ENCODE measurements around the gene RNF168. TPM values are rescaled to one million over a fixed set of nuclear protein-coding genes. Genes with fewer than 3 reads are reported as not detected.
"Not testable (repeated sequence)": the region's sequence is repeated elsewhere in the genome, so short reads cannot be mapped to it uniquely, and the experiment has no call there.

The RNF168 gene
- total and polyA plus RNA-seq, 4 donors = 4.5 to 34.9 (median 18.5) TPM

DNA sequence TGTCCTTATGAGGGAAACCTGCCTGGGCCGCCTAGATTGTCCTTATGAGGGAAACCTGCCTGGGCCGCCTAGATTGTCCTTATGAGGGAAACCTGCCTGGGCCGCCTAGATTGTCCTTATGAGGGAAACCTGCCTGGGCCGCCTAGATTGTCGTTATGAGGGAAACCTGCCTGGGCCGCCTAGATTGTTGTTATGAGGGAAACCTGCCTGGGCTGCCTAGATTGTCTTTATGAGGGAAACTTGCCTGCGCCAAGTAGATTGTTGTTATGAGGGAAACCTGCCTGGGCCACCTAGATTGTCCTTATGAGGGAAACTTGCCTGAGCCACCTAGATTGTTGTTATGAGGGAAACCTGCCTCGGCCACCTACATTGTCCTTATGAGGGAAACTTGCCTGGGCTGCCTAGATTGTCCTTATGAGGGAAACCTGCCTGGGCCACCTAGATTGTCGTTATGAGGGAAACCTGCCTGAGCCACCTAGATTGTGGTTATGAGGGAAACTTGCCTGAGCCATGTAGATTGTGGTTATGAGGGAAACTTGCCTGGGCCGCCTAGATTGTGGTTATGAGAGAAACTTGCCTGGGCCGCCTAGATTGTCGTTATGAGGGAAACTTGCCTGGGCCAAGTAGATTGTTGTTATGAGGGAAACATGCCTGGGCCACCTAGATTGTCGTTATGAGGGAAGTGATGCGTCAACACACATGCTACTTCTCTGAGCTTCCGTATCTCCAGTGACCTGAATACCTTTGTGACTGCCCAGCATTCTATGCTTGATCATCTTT, 8.3 kb upstream of the RNF168 start:
- H3K9me3 ChIP-seq (ENCODE audit: control insufficient read depth, low read length); H3K4me3 ChIP-seq (ENCODE audit: low read length in 2 of 2); H3K27ac ChIP-seq (ENCODE audit: low read depth in 1 of 2, low read length in 2 of 2); ATAC-seq (ENCODE audit: low FRiP score); intact Hi-C loops (cut with DNase I); H3K36me3 ChIP-seq (ENCODE audit: control insufficient read depth in 1 of 2, insufficient read depth in 2 of 2, low read length in 1 of 2); H3K4me1 ChIP-seq (ENCODE audit: control insufficient read depth in 1 of 2, insufficient read depth in 2 of 2, low read length in 2 of 2); H3K27me3 ChIP-seq (ENCODE audit: control insufficient read depth in 1 of 2, insufficient read depth in 2 of 2, low read length in 1 of 2); DNase-seq: not testable (repeated sequence)
- WGBS, 2 donors = 92% methylated on average over 13 to 15 of the region's 15 CpGs

GRCh38 chr3:196511108-196511507, 7.5 kb upstream of the RNF168 start:
- not testable (repeated sequence) for H3K4me3 ChIP-seq (ENCODE audit: low read length in 2 of 2)

DNA sequence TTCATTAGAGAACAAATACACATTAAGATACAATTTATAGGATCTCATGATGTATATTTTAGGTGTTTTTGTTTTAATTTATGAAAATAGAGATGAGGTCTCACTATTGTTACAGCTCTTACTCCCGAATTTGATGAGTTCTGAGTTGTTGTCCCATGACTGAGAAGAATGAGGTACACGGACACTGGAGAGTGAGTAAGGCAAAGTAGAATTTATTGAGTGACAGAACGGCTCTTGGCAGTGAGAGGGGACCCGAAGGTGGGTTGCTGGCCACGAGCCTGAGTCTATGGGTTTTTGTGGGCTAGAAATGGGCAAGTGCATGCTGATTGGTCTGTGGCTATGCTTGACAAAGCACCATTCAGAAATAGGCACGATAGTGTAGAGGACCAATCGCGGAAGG, 3.1 kb upstream of the RNF168 start:
- DNase-seq = no peak
- H3K27me3 ChIP-seq (ENCODE audit: control insufficient read depth in 1 of 2, insufficient read depth in 2 of 2, low read length in 1 of 2) = no peaks in the 10 kb centered on the region
- no peak overlapping the region for H3K4me3 ChIP-seq (ENCODE audit: low read length in 2 of 2)
- H3K36me3 ChIP-seq (ENCODE audit: control insufficient read depth in 1 of 2, insufficient read depth in 2 of 2, low read length in 1 of 2) = no peaks in the 10 kb centered on the region
- no peaks in the 10 kb centered on the region for H3K4me1 ChIP-seq (ENCODE audit: control insufficient read depth in 1 of 2, insufficient read depth in 2 of 2, low read length in 2 of 2)
- H3K9me3 ChIP-seq (ENCODE audit: control insufficient read depth, low read length) = peaks cover 4% of the 10 kb centered on the region
- WGBS, 2 donors = 88 to 89% methylated on average over 8 of the region's 8 CpGs
- no peak overlapping the region for H3K27ac ChIP-seq (ENCODE audit: low read depth in 1 of 2, low read length in 2 of 2)
- ATAC-seq (ENCODE audit: low FRiP score) = no peak
- intact Hi-C loops (cut with DNase I) = no loop called here

More at GRCh38 chr3:196511108-196511507, 7.5 kb upstream of the RNF168 start:
- intact Hi-C loops (cut with DNase I); DNase-seq; H3K4me1 ChIP-seq (ENCODE audit: control insufficient read depth in 1 of 2, insufficient read depth in 2 of 2, low read length in 2 of 2); ATAC-seq (ENCODE audit: low FRiP score); H3K9me3 ChIP-seq (ENCODE audit: control insufficient read depth, low read length); H3K36me3 ChIP-seq (ENCODE audit: control insufficient read depth in 1 of 2, insufficient read depth in 2 of 2, low read length in 1 of 2); H3K27ac ChIP-seq (ENCODE audit: low read depth in 1 of 2, low read length in 2 of 2); H3K27me3 ChIP-seq (ENCODE audit: control insufficient read depth in 1 of 2, insufficient read depth in 2 of 2, low read length in 1 of 2): not testable (repeated sequence)
- WGBS, 2 donors = 96 to 98% methylated on average over 1 of the region's 1 CpG

- peak overlapping the region in 1 of 2 donors; percentile 20 for H3K27ac ChIP-seq (ENCODE audit: low read depth in 1 of 2, low read length in 2 of 2)
- H3K27me3 ChIP-seq (ENCODE audit: control insufficient read depth in 1 of 2, insufficient read depth in 2 of 2, low read length in 1 of 2) = no peaks in the 10 kb centered on the region
- ATAC-seq (ENCODE audit: low FRiP score) = no peak
- H3K4me1 ChIP-seq (ENCODE audit: control insufficient read depth in 1 of 2, insufficient read depth in 2 of 2, low read length in 2 of 2) = peaks cover 3 to 5% of the 10 kb centered on the region in 2 donors
- intact Hi-C loops (cut with DNase I) = loop anchor here in 1 of 2 donors (5.0 kb wide), 1 partner anchor 72 kb away; the partner anchor contains the start of gene UBXN7
- WGBS, 2 donors = 95 to 96% methylated on average over 6 of the region's 6 CpGs
- no peak overlapping the region for H3K4me3 ChIP-seq (ENCODE audit: low read length in 2 of 2)
- H3K9me3 ChIP-seq (ENCODE audit: control insufficient read depth, low read length) = peaks cover 4% of the 10 kb centered on the region
- no peaks in the 10 kb centered on the region for H3K36me3 ChIP-seq (ENCODE audit: control insufficient read depth in 1 of 2, insufficient read depth in 2 of 2, low read length in 1 of 2)
- no peak for DNase-seq
Measured at GRCh38 chr3:196504556-196504955, 988 bp upstream of the RNF168 start.

GRCh38 chr3:196504077-196504398, 470 bp upstream of the RNF168 start:
- H3K9me3 ChIP-seq (ENCODE audit: control insufficient read depth, low read length); H3K27me3 ChIP-seq (ENCODE audit: control insufficient read depth in 1 of 2, insufficient read depth in 2 of 2, low read length in 1 of 2); DNase-seq; H3K36me3 ChIP-seq (ENCODE audit: control insufficient read depth in 1 of 2, insufficient read depth in 2 of 2, low read length in 1 of 2); H3K4me3 ChIP-seq (ENCODE audit: low read length in 2 of 2); ATAC-seq (ENCODE audit: low FRiP score); H3K4me1 ChIP-seq (ENCODE audit: control insufficient read depth in 1 of 2, insufficient read depth in 2 of 2, low read length in 2 of 2): not testable (repeated sequence)
- intact Hi-C loops (cut with DNase I) = loop anchor here in 1 of 2 donors (5.0 kb wide), 1 partner anchor 72 kb away; the partner anchor contains the start of gene UBXN7
- H3K27ac ChIP-seq (ENCODE audit: low read depth in 1 of 2, low read length in 2 of 2) = peak overlapping the region in 1 of 2 donors; percentile 26
- 21% methylated on average over 7 of the region's 7 CpGs for WGBS, 2 donors

DNA sequence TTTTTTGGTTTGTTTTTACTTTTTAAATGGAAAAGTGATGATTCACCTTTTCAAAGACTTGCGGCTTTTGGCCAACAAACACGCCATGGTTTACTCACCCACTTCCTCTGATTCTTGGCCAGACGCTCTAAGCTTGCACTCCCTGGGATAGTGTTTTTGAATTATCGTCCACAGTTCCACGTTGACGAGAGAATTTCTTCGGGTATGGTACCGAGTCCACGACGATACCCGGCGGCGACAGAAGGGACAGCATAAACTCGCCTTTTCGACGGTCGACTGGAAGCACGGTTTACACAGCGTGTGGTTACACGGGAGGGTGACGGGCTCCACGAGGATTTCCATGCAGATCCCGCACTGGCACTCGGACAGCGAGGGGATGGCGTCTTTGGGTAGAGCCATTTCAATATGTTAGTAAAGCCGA, 783 bp downstream of the RNF168 start:
- H3K9me3 ChIP-seq (ENCODE audit: control insufficient read depth, low read length) = peaks cover 4% of the 10 kb centered on the region
- DNase-seq = peak; percentile 74 to 82
- peak overlapping the region; percentile 63 to 74 for H3K4me3 ChIP-seq (ENCODE audit: low read length in 2 of 2)
- WGBS, 2 donors = 0 to 1% methylated on average over 27 of the region's 27 CpGs
- H3K27me3 ChIP-seq (ENCODE audit: control insufficient read depth in 1 of 2, insufficient read depth in 2 of 2, low read length in 1 of 2) = no peaks in the 10 kb centered on the region
- peaks cover 3 to 5% of the 10 kb centered on the region in 2 donors for H3K4me1 ChIP-seq (ENCODE audit: control insufficient read depth in 1 of 2, insufficient read depth in 2 of 2, low read length in 2 of 2)
- peak overlapping the region; percentile 84 to 89 for H3K27ac ChIP-seq (ENCODE audit: low read depth in 1 of 2, low read length in 2 of 2)
- intact Hi-C loops (cut with DNase I) = loop anchor here (2.0 to 5.0 kb wide), 3 partner anchors 66 to 70 kb away; partner anchors contain the start of genes UBXN7 (in 2 of the 2), FBXO45 (in 1 of the 2) and WDR53 (in 1 of the 2)
- no peaks in the 10 kb centered on the region for H3K36me3 ChIP-seq (ENCODE audit: control insufficient read depth in 1 of 2, insufficient read depth in 2 of 2, low read length in 1 of 2)
- peak; percentile 79 for ATAC-seq (ENCODE audit: low FRiP score)

GRCh38 chr3:196501316-196502044, 2.1 kb downstream of the RNF168 start:
- H3K9me3 ChIP-seq (ENCODE audit: control insufficient read depth, low read length) = no peaks in the 10 kb centered on the region
- H3K4me3 ChIP-seq (ENCODE audit: low read length in 2 of 2) = peak overlapping the region; percentile 63 to 74
- WGBS, 2 donors = 4 to 9% methylated on average over 14 of the region's 14 CpGs
- ATAC-seq (ENCODE audit: low FRiP score) (no peak), DNase-seq (no peak)
- H3K27ac ChIP-seq (ENCODE audit: low read depth in 1 of 2, low read length in 2 of 2) = peak overlapping the region; percentile 7 to 23
- intact Hi-C loops (cut with DNase I) = loop anchor here (2.0 to 5.0 kb wide), 3 partner anchors 67 to 69 kb away; partner anchors contain the start of genes UBXN7 (in 2 of the 2), FBXO45 (in 1 of the 2) and WDR53 (in 1 of the 2)
- H3K27me3 ChIP-seq (ENCODE audit: control insufficient read depth in 1 of 2, insufficient read depth in 2 of 2, low read length in 1 of 2) = no peaks in the 10 kb centered on the region
- H3K4me1 ChIP-seq (ENCODE audit: control insufficient read depth in 1 of 2, insufficient read depth in 2 of 2, low read length in 2 of 2) = peaks cover 3 to 5% of the 10 kb centered on the region in 2 donors
- H3K36me3 ChIP-seq (ENCODE audit: control insufficient read depth in 1 of 2, insufficient read depth in 2 of 2, low read length in 1 of 2) = no peaks in the 10 kb centered on the region

DNA sequence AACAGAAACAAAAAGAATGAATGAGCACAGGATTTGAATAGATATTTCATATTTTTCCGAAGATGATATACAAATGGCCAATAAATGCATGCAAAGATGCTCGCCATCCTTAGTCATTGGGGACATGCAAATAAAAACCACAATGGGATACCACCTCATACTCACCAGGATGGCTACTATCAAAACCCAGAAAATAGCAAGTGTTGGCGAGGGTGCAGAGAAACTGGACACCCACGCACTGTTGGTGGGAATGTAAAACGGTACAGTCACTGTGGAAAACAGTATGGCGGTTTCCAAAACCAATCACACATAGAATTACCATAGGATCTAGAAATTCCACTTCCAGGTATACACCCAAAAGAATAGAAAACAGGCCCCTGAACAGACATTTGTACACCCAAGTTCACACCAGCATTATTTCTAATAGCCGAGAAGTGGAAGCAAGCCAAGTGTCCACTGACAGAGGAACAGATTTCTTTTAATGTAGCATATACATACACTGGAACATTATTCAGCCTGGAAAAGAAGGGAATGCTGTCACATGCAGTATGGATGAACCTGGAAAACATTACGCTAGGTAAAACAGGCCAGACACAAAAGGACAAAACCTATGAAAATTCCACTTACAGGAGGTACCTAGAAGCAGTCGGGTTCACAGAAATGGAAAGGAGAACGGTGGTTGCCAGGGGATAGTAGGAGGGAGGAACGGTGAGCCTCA, 3.6 kb downstream of the RNF168 start:
- H3K27ac ChIP-seq (ENCODE audit: low read depth in 1 of 2, low read length in 2 of 2) = no peak overlapping the region
- ATAC-seq (ENCODE audit: low FRiP score) = no peak

More for the DNA sequence above, 3.6 kb downstream of the RNF168 start:
- H3K4me1 ChIP-seq (ENCODE audit: control insufficient read depth in 1 of 2, insufficient read depth in 2 of 2, low read length in 2 of 2) = peaks cover 3 to 5% of the 10 kb centered on the region in 2 donors
- DNase-seq = no peak
- peak overlapping the region in 1 of 2 donors; percentile 1 for H3K4me3 ChIP-seq (ENCODE audit: low read length in 2 of 2)
- intact Hi-C loops (cut with DNase I) = loop anchor here in 1 of 2 donors (5.0 kb wide), 1 partner anchor 68 kb away; the partner anchor contains the start of gene UBXN7
- WGBS, 2 donors = 67 to 77% methylated on average over 11 of the region's 11 CpGs
- no peaks in the 10 kb centered on the region for H3K9me3 ChIP-seq (ENCODE audit: control insufficient read depth, low read length)
- H3K27me3 ChIP-seq (ENCODE audit: control insufficient read depth in 1 of 2, insufficient read depth in 2 of 2, low read length in 1 of 2) = no peaks in the 10 kb centered on the region
- no peaks in the 10 kb centered on the region for H3K36me3 ChIP-seq (ENCODE audit: control insufficient read depth in 1 of 2, insufficient read depth in 2 of 2, low read length in 1 of 2)

All from aorta (tissue), 5 donors.